ENCODE data around the gene CLHC1.
"Not testable (repeated sequence)": the region's sequence is repeated elsewhere in the genome, so short reads cannot be mapped to it uniquely, and the experiment has no call there.

CLHC1 gene

GRCh38 chr2:55268288-55268906, 36.3 kb upstream of the CLHC1 start:
- H3K9ac ChIP-seq (ENCODE audit: low read length): peak overlapping the region; percentile 73

GRCh38 chr2:55259586-55259985, 27.5 kb upstream of the CLHC1 start:
- not testable (repeated sequence) for H3K23ac ChIP-seq (ENCODE audit: low read length); H4K91ac ChIP-seq (ENCODE audit: low read depth, low read length); H3K27ac ChIP-seq (ENCODE audit: low read depth, low read length); H2BK120ac ChIP-seq (ENCODE audit: insufficient read depth, low read length, poor library complexity); H3K4me3 ChIP-seq (ENCODE audit: low read depth, low read length); H2AK5ac ChIP-seq (ENCODE audit: low read length); H3K79me2 ChIP-seq (ENCODE audit: control insufficient read depth, insufficient read depth, low read length, poor library complexity); H2BK12ac ChIP-seq (ENCODE audit: low read length); H3K4me1 ChIP-seq (ENCODE audit: control insufficient read depth in 1 of 2, insufficient read depth in 2 of 2, low read length in 2 of 2); H2AFZ ChIP-seq (ENCODE audit: insufficient read depth, low read length, poor library complexity); H3K18ac ChIP-seq (ENCODE audit: low read length); H3K14ac ChIP-seq (ENCODE audit: low read length); H4K12ac ChIP-seq (ENCODE audit: low read depth, low read length); H3K79me1 ChIP-seq (ENCODE audit: low read length); H3K27me3 ChIP-seq (ENCODE audit: insufficient read depth, low read length); H3K9me3 ChIP-seq (ENCODE audit: insufficient read depth, low read depth, low read length); H2BK5ac ChIP-seq (ENCODE audit: low read depth, low read length, poor library complexity); H3K4me2 ChIP-seq (ENCODE audit: low read length); H4K8ac ChIP-seq (ENCODE audit: low read depth, low read length); H3K4ac ChIP-seq (ENCODE audit: low read depth, low read length); DNase-seq; H3K9ac ChIP-seq (ENCODE audit: low read length)
- peaks cover 14 to 26% of the 10 kb centered on the region in 2 experiments for H3K36me3 ChIP-seq (ENCODE audit: control insufficient read depth in 1 of 2, insufficient read depth in 2 of 2, low read length in 2 of 2)
- no CpG with 5 or more reads among the region's 3 CpGs for WGBS (ENCODE audit: extremely low coverage, insufficient coverage, insufficient read length)

More at GRCh38 chr2:55268288-55268906, 36.3 kb upstream of the CLHC1 start:
- peak overlapping the region; percentile 96 for H4K8ac ChIP-seq (ENCODE audit: low read depth, low read length)
- no peak overlapping the region for H3K23ac ChIP-seq (ENCODE audit: low read length)
- peak overlapping the region; percentile 80 for H3K14ac ChIP-seq (ENCODE audit: low read length)
- peak overlapping the region; percentile 44 for H2BK120ac ChIP-seq (ENCODE audit: insufficient read depth, low read length, poor library complexity)
- peak overlapping the region; percentile 86 for H4K12ac ChIP-seq (ENCODE audit: low read depth, low read length)
- peak overlapping the region; percentile 68 for H4K91ac ChIP-seq (ENCODE audit: low read depth, low read length)
- H2BK5ac ChIP-seq (ENCODE audit: low read depth, low read length, poor library complexity): peak overlapping the region; percentile 29
- H3K79me2 ChIP-seq (ENCODE audit: control insufficient read depth, insufficient read depth, low read length, poor library complexity): peaks cover 2% of the 10 kb centered on the region
- H3K4me1 ChIP-seq (ENCODE audit: control insufficient read depth in 1 of 2, insufficient read depth in 2 of 2, low read length in 2 of 2): peaks cover 0 to 2% of the 10 kb centered on the region in 2 experiments
- peak overlapping the region; percentile 20 for H2AK5ac ChIP-seq (ENCODE audit: low read length)
- peaks cover 7 to 8% of the 10 kb centered on the region in 2 experiments for H3K36me3 ChIP-seq (ENCODE audit: control insufficient read depth in 1 of 2, insufficient read depth in 2 of 2, low read length in 2 of 2)
- peak overlapping the region; percentile 94 for H3K4me2 ChIP-seq (ENCODE audit: low read length)
- DNase-seq: no peak
- H2BK12ac ChIP-seq (ENCODE audit: low read length): no peak overlapping the region
- H3K4ac ChIP-seq (ENCODE audit: low read depth, low read length): peak overlapping the region; percentile 7
- H3K18ac ChIP-seq (ENCODE audit: low read length): peak overlapping the region; percentile 37
- no peaks in the 10 kb centered on the region for H3K27me3 ChIP-seq (ENCODE audit: insufficient read depth, low read length)
- H3K9me3 ChIP-seq (ENCODE audit: insufficient read depth, low read depth, low read length): no peaks in the 10 kb centered on the region
- peak overlapping the region; percentile 51 for H2AFZ ChIP-seq (ENCODE audit: insufficient read depth, low read length, poor library complexity)
- H3K79me1 ChIP-seq (ENCODE audit: low read length): peaks cover 3% of the 10 kb centered on the region
- peak overlapping the region; percentile 58 for H3K27ac ChIP-seq (ENCODE audit: low read depth, low read length)
- peak overlapping the region; percentile 80 for H3K4me3 ChIP-seq (ENCODE audit: low read depth, low read length)
- no CpG with 5 or more reads among the region's 13 CpGs for WGBS (ENCODE audit: extremely low coverage, insufficient coverage, insufficient read length)

- H3K27ac ChIP-seq (ENCODE audit: low read depth, low read length): no peak overlapping the region
- H3K79me2 ChIP-seq (ENCODE audit: control insufficient read depth, insufficient read depth, low read length, poor library complexity): no peaks in the 10 kb centered on the region
- no peaks in the 10 kb centered on the region for H3K9me3 ChIP-seq (ENCODE audit: insufficient read depth, low read depth, low read length)
- no peak overlapping the region for H3K23ac ChIP-seq (ENCODE audit: low read length)
- no peaks in the 10 kb centered on the region for H3K27me3 ChIP-seq (ENCODE audit: insufficient read depth, low read length)
- WGBS (ENCODE audit: extremely low coverage, insufficient coverage, insufficient read length): no CpG with 5 or more reads among the region's 3 CpGs
- H3K18ac ChIP-seq (ENCODE audit: low read length): no peak overlapping the region
- H2BK120ac ChIP-seq (ENCODE audit: insufficient read depth, low read length, poor library complexity): no peak overlapping the region
- H2AFZ ChIP-seq (ENCODE audit: insufficient read depth, low read length, poor library complexity): no peak overlapping the region
- no peak overlapping the region for H3K9ac ChIP-seq (ENCODE audit: low read length)
- no peak overlapping the region for H2BK5ac ChIP-seq (ENCODE audit: low read depth, low read length, poor library complexity)
- no peaks in the 10 kb centered on the region for H3K4me1 ChIP-seq (ENCODE audit: control insufficient read depth in 1 of 2, insufficient read depth in 2 of 2, low read length in 2 of 2)
- no peak overlapping the region for H4K8ac ChIP-seq (ENCODE audit: low read depth, low read length)
- no peak overlapping the region for H2AK5ac ChIP-seq (ENCODE audit: low read length)
- no peaks in the 10 kb centered on the region for H3K79me1 ChIP-seq (ENCODE audit: low read length)
- H4K91ac ChIP-seq (ENCODE audit: low read depth, low read length): no peak overlapping the region
- no peak overlapping the region for H2BK12ac ChIP-seq (ENCODE audit: low read length)
- H3K14ac ChIP-seq (ENCODE audit: low read length): no peak overlapping the region
- no peak overlapping the region for H3K4me3 ChIP-seq (ENCODE audit: low read depth, low read length)
- no peak for DNase-seq
- H3K4ac ChIP-seq (ENCODE audit: low read depth, low read length): no peak overlapping the region
- H4K12ac ChIP-seq (ENCODE audit: low read depth, low read length): no peak overlapping the region
- no peak overlapping the region for H3K4me2 ChIP-seq (ENCODE audit: low read length)
- H3K36me3 ChIP-seq (ENCODE audit: control insufficient read depth in 1 of 2, insufficient read depth in 2 of 2, low read length in 2 of 2): peaks cover 16 to 18% of the 10 kb centered on the region in 2 experiments
Measured at GRCh38 chr2:55252832-55253231, 20.7 kb upstream of the CLHC1 start.

- H2BK120ac ChIP-seq (ENCODE audit: insufficient read depth, low read length, poor library complexity): no peak overlapping the region
- no peaks in the 10 kb centered on the region for H3K79me2 ChIP-seq (ENCODE audit: control insufficient read depth, insufficient read depth, low read length, poor library complexity)
- H3K9me3 ChIP-seq (ENCODE audit: insufficient read depth, low read depth, low read length): no peaks in the 10 kb centered on the region
- no peak overlapping the region for H3K4me2 ChIP-seq (ENCODE audit: low read length)
- no peak overlapping the region for H4K91ac ChIP-seq (ENCODE audit: low read depth, low read length)
- H3K4ac ChIP-seq (ENCODE audit: low read depth, low read length): no peak overlapping the region
- peak in 1 of 2 donors; percentile 38 for DNase-seq
- WGBS (ENCODE audit: extremely low coverage, insufficient coverage, insufficient read length): no CpG with 5 or more reads among the region's 5 CpGs
- H2BK5ac ChIP-seq (ENCODE audit: low read depth, low read length, poor library complexity): no peak overlapping the region
- H3K18ac ChIP-seq (ENCODE audit: low read length): no peak overlapping the region
- H3K27me3 ChIP-seq (ENCODE audit: insufficient read depth, low read length): no peaks in the 10 kb centered on the region
- peaks cover 8 to 16% of the 10 kb centered on the region in 2 experiments for H3K36me3 ChIP-seq (ENCODE audit: control insufficient read depth in 1 of 2, insufficient read depth in 2 of 2, low read length in 2 of 2)
- H3K23ac ChIP-seq (ENCODE audit: low read length): no peak overlapping the region
- H2AFZ ChIP-seq (ENCODE audit: insufficient read depth, low read length, poor library complexity): no peak overlapping the region
- H3K4me1 ChIP-seq (ENCODE audit: control insufficient read depth in 1 of 2, insufficient read depth in 2 of 2, low read length in 2 of 2): no peaks in the 10 kb centered on the region
- no peak overlapping the region for H3K27ac ChIP-seq (ENCODE audit: low read depth, low read length)
- no peak overlapping the region for H3K4me3 ChIP-seq (ENCODE audit: low read depth, low read length)
- H4K8ac ChIP-seq (ENCODE audit: low read depth, low read length): no peak overlapping the region
- no peaks in the 10 kb centered on the region for H3K79me1 ChIP-seq (ENCODE audit: low read length)
- H2BK12ac ChIP-seq (ENCODE audit: low read length): no peak overlapping the region
- H3K14ac ChIP-seq (ENCODE audit: low read length): no peak overlapping the region
- H4K12ac ChIP-seq (ENCODE audit: low read depth, low read length): no peak overlapping the region
- no peak overlapping the region for H3K9ac ChIP-seq (ENCODE audit: low read length)
- no peak overlapping the region for H2AK5ac ChIP-seq (ENCODE audit: low read length)
Measured at GRCh38 chr2:55247025-55247424, 14.9 kb upstream of the CLHC1 start.

Data from trophoblast cell (in vitro differentiated cells and primary cell).